GM06990 (cell line): ENCODE data around the gene NANOS2.
A peak's percentile ranks its signal among the peaks of the same experiment; 100 is the strongest.

ENCODE experiments used
- DNase-seq: peaks from one replicate; pipeline ENCODE4 v3.0.0-alpha.2; 2011; ENCODE audit not compliant: insufficient read length; ENCODE audit errors: extremely low read depth
- H3K27me3 ChIP-seq: replicated peaks from 2 replicates; pipeline ENCODE4 v1.6.0; 2011; ENCODE audit warnings: low read length; ENCODE audit not compliant: control insufficient read depth, insufficient read depth
- H3K36me3 ChIP-seq: 2 replicates; pipeline ENCODE4 v1.5.1; 2011; ENCODE audit warnings: low read length; ENCODE audit not compliant: control insufficient read depth, insufficient read depth
- H3K4me3 ChIP-seq: replicated peaks from 2 replicates; pipeline ENCODE4 v1.5.1; 2011; ENCODE audit warnings: low read depth, mild to moderate bottlenecking, control low read depth, low read length
- CTCF ChIP-seq: IDR thresholded peaks from 2 replicates; pipeline ENCODE4 v1.5.1; 2011; ENCODE audit warnings: low read length, control low read depth, mild to moderate bottlenecking, inconsistent platforms; ENCODE audit not compliant: insufficient read depth, poor library complexity, severe bottlenecking

NANOS2 gene

GRCh38 chr19:45924891-45925447 is 10.4 kb upstream of the NANOS2 start:
- Histone ChIP-seq H3K36me3 (no peaks in the 10 kb centered on the region), H3K4me3 (no peak overlapping the region), H3K27me3 (no peaks in the 10 kb centered on the region)
- TF ChIP-seq CTCF, result no peak
- no peak for DNase-seq

DNA sequence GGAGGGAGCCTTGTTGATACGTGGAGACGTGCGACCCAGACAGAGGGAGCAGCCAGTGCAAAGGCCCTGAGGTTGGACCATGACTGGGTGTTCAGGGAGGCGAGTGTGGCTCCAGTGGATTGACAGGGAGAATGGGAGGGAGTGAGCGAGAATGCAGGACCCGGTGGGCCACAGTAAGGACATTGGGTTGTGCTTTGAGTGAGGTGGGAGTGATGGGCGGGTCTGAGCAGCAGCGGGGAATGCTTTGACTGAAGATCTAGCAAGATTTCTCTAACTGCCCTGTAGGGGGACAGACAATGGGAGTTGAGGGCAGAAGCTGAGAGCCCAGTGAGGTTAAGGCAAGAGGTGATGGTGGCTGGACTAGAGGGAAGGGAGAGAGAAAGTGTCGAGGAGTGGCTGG is 7.7 kb upstream of the NANOS2 start:
- TF ChIP-seq CTCF, result peak; percentile 40
- H3K36me3 ChIP-seq, result no peaks in the 10 kb centered on the region
- H3K4me3 ChIP-seq, result no peak overlapping the region
- peaks cover 2% of the 10 kb centered on the region; the same call in 1 of the 2 replicates for H3K27me3 ChIP-seq
- DNase-seq, result no peak

DNA sequence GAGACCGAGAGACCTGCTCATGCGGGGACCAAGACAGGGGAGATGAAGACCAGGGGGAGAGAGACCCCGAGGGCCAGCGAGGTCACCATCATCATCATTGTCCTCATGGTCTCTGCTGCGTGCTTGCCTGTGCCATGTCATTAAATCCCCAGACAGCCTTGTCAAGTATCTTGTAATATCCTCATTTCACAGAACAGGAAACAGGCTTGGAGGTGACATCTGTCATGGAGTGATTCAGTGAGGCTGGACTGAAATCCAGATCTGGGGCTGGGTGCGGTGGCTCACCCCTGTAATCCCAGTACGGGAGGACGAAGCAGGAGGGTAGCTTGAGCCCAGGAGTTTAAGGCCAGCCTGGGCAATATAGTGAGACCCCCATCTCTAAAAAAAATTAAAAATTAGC is 5.9 kb upstream of the NANOS2 start:
- H3K4me3 ChIP-seq, result no peak overlapping the region
- no peaks in the 10 kb centered on the region for H3K36me3 ChIP-seq
- H3K27me3 ChIP-seq, result peaks cover 2% of the 10 kb centered on the region; the same call in 1 of the 2 replicates
- no peak for DNase-seq
- TF ChIP-seq CTCF, result no peak

DNA sequence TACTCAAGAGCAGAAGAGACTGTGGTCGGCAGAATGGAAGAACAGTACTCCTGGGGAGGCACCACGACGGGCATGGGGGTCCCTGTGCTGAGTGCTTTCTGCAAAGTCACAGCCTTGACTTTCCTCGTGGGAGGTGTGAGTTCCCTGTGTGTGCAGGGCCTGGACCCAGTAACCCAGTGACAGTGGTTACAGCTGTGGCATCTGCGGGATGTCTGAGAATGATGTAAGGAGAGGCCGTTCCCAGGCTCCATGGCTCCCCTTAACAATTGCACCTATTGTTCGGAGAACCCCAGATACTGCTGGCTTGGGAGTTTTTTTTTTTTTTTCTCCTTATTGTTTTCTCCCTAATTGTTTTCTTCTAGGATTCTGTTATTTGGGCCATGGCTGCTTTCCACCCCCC is 5.1 kb upstream of the NANOS2 start:
- TF ChIP-seq CTCF, result no peak
- no peak for DNase-seq
- peaks cover 2% of the 10 kb centered on the region; the same call in 1 of the 2 replicates for H3K27me3 ChIP-seq
- H3K4me3 ChIP-seq, result no peak overlapping the region
- no peaks in the 10 kb centered on the region for H3K36me3 ChIP-seq

GRCh38 chr19:45918721-45919120 is 4.1 kb upstream of the NANOS2 start:
- no peak for TF ChIP-seq CTCF
- Histone ChIP-seq H3K27me3 (peaks cover 2% of the 10 kb centered on the region), H3K4me3 (no peak overlapping the region), H3K36me3 (no peaks in the 10 kb centered on the region)
- no peak for DNase-seq

DNA sequence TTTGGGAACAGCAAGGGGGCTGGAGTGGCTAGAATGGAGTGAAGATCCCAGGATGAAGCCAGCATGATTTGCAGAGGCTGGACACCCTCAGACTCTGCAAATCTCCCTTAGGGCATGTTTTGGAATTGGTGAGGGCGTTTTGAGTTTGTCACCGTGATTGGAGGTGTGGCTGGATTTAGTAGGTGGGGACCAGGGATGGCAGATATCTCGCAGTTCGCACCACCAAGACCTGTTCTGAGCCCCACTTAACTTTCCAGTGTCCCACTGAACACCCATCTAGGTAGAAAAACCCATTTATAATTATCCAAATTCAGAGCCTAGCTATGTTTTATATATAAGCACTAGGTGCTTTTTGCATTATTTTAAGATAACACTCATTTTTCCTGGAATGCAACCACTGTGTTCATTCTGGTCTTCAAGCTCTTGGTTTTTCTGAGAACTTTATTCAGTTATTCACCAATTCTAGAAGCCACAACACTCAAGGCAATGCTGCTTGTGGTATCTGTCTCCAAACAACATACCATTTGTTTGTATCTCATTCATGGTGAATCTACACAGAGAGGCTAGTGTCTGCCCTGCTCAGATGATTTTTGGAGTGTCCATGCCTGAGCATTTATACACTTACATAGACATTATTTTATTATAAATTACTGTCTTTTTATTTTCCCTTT is 3.0 kb upstream of the NANOS2 start:
- H3K36me3 ChIP-seq, result no peaks in the 10 kb centered on the region
- no peak for TF ChIP-seq CTCF
- no peak for DNase-seq
- no peak overlapping the region for H3K4me3 ChIP-seq
- peaks cover 2% of the 10 kb centered on the region for H3K27me3 ChIP-seq
